ENCODE measurements around the gene FNDC3A.

The FNDC3A gene

GRCh38 chr13:49219647-49220035 lies 243.9 kb downstream of the FNDC3A start:
- peaks cover 57 to 61% of the 10 kb centered on the region in 2 experiments for H3K4me1 ChIP-seq (ENCODE audit: control insufficient read depth in 1 of 2, insufficient read depth in 1 of 2, low read depth in 1 of 2, low read length in 1 of 2)
- H3K9me3 ChIP-seq = no peaks in the 10 kb centered on the region
- peak overlapping the region; percentile 74 to 82 for H3K4me3 ChIP-seq (ENCODE audit: low read depth in 1 of 2, low read length in 1 of 2)
- H3K27ac ChIP-seq = peak overlapping the region; percentile 59
- TF ChIP-seq, protein P1, sequence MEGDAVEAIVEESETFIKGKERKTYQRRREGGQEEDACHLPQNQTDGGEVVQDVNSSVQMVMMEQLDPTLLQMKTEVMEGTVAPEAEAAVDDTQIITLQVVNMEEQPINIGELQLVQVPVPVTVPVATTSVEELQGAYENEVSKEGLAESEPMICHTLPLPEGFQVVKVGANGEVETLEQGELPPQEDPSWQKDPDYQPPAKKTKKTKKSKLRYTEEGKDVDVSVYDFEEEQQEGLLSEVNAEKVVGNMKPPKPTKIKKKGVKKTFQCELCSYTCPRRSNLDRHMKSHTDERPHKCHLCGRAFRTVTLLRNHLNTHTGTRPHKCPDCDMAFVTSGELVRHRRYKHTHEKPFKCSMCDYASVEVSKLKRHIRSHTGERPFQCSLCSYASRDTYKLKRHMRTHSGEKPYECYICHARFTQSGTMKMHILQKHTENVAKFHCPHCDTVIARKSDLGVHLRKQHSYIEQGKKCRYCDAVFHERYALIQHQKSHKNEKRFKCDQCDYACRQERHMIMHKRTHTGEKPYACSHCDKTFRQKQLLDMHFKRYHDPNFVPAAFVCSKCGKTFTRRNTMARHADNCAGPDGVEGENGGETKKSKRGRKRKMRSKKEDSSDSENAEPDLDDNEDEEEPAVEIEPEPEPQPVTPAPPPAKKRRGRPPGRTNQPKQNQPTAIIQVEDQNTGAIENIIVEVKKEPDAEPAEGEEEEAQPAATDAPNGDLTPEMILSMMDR (IDR thresholded peaks at IDR 0.05) = no peak
- H3K36me3 ChIP-seq = no peaks in the 10 kb centered on the region
- peaks cover 14% of the 10 kb centered on the region for H3K27me3 ChIP-seq

DNA sequence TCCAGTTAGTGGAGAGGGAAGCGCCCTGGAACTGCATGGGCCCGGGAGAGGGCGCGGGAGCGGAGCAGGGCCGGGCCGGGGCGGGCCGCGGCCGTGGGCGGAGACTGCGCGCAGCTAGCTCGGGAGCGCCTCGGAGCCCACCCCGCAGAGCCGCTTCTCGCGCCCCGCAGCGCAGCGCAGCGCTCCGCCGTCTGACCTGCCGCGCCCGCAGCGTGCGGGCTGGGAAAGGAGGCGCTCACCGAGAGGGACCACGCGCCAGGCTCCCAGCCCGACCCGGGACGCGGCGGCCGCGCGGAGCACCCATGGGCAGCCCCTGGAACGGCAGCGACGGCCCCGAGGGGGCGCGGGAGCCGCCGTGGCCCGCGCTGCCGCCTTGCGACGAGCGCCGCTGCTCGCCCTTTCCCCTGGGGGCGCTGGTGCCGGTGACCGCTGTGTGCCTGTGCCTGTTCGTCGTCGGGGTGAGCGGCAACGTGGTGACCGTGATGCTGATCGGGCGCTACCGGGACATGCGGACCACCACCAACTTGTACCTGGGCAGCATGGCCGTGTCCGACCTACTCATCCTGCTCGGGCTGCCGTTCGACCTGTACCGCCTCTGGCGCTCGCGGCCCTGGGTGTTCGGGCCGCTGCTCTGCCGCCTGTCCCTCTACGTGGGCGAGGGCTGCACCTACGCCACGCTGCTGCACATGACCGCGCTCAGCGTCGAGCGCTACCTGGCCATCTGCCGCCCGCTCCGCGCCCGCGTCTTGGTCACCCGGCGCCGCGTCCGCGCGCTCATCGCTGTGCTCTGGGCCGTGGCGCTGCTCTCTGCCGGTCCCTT lies 244.5 kb downstream of the FNDC3A start, which contains the start of gene MLNR:
TSS of gene MLNR (plus strand) at position 303 of the 820 bp plus-strand sequence. CDS start at position 303, 0 bp downstream.
- Histone ChIP-seq H3K4me3 (ENCODE audit: low read depth in 1 of 2, low read length in 1 of 2) (peak within 1 kb of the TSS; percentile 74 to 82), H3K27me3 (peaks cover 14% of the 10 kb centered on the region), H3K27ac (peak within 1 kb of the TSS; percentile 59), H3K36me3 (no peaks in the 10 kb centered on the region), H3K9me3 (no peaks in the 10 kb centered on the region), H3K4me1 (ENCODE audit: control insufficient read depth in 1 of 2, insufficient read depth in 1 of 2, low read depth in 1 of 2, low read length in 1 of 2) (peaks cover 53 to 60% of the 10 kb centered on the region in 2 experiments)
- TF ChIP-seq, protein P1 (IDR thresholded peaks at IDR 0.05) = peak; percentile 53

GRCh38 chr13:49220856-49221589 lies 245.3 kb downstream of the FNDC3A start:
- peak overlapping the region; percentile 74 to 82 for H3K4me3 ChIP-seq (ENCODE audit: low read depth in 1 of 2, low read length in 1 of 2)
- H3K27me3 ChIP-seq = peaks cover 14% of the 10 kb centered on the region

GRCh38 chr13:49221590-49221965 lies 245.9 kb downstream of the FNDC3A start:
- Histone ChIP-seq H3K27me3 (peaks cover 14% of the 10 kb centered on the region), H3K36me3 (no peaks in the 10 kb centered on the region), H3K9me3 (no peaks in the 10 kb centered on the region), H3K4me1 (ENCODE audit: control insufficient read depth in 1 of 2, insufficient read depth in 1 of 2, low read depth in 1 of 2, low read length in 1 of 2) (peaks cover 49 to 53% of the 10 kb centered on the region in 2 experiments), H3K27ac (no peak overlapping the region), H3K4me3 (ENCODE audit: low read depth in 1 of 2, low read length in 1 of 2) (peak overlapping the region in 1 of 2 experiments; percentile 82)
- TF ChIP-seq, protein P1 (IDR thresholded peaks at IDR 0.05) = no peak

More at GRCh38 chr13:49220856-49221589, 245.3 kb downstream of the FNDC3A start:
- Histone ChIP-seq H3K27ac (peak overlapping the region; percentile 59), H3K36me3 (no peaks in the 10 kb centered on the region), H3K4me1 (ENCODE audit: control insufficient read depth in 1 of 2, insufficient read depth in 1 of 2, low read depth in 1 of 2, low read length in 1 of 2) (peaks cover 53 to 58% of the 10 kb centered on the region in 2 experiments), H3K9me3 (no peaks in the 10 kb centered on the region)
- TF ChIP-seq, protein P1 (IDR thresholded peaks at IDR 0.05) = no peak

DNA sequence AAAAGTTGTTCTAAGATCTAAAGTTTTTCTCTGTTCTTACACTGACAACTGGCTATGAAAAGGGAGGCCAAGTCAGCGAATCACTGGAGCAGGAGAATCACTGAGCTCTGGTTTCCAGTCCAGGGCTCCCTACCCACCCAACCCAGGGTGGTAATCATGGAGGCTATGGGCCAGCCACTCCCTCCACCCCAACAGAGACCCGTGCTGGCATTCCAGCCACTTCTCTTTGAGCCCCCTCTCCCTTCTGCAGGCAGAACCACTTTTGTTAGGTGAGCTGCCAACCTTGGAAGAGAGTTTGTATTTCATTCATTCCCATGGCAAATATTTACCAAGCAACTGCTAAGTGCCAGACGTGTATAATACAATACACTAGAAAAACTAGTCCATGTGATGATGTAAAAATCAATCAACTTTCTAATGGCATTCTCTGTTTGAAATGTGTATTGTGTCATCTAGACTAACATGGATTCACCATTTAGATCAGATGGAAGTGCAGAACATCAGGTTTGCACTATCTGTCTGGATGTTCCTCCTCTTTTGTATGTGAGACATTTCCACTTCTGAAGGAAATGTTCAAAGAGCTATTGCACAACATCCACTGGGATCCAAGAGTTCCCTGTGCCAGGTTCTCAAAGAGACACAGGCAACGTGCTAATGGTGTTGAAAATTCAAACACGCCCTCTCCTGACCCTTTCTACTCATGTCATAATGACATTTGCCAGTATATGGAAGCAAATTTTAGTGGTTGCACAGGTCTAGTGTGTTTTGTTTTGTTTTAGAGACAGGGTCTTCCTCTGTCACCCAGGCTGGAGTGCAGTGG lies 249.7 kb downstream of the FNDC3A start:
- peaks cover 11% of the 10 kb centered on the region for H3K27me3 ChIP-seq
- TF ChIP-seq, protein P1 (IDR thresholded peaks at IDR 0.05) = no peak

More for the DNA sequence above, 249.7 kb downstream of the FNDC3A start:
- Histone ChIP-seq H3K36me3 (no peaks in the 10 kb centered on the region), H3K4me3 (ENCODE audit: low read depth in 1 of 2, low read length in 1 of 2) (no peak overlapping the region), H3K4me1 (ENCODE audit: control insufficient read depth in 1 of 2, insufficient read depth in 1 of 2, low read depth in 1 of 2, low read length in 1 of 2) (peaks cover 43 to 46% of the 10 kb centered on the region in 2 experiments), H3K9me3 (no peaks in the 10 kb centered on the region), H3K27ac (no peak overlapping the region)

All from neutrophil (primary cell).